Neural progenitor cell (in vitro differentiated cells): ENCODE data around the gene UNCX. TPM values are rescaled to one million over a fixed set of nuclear protein-coding genes. Genes with fewer than 3 reads are reported as not detected.
A peak's percentile ranks its signal among the peaks of the same experiment; 100 is the strongest.

Experiments
- DNase-seq: peaks from one replicate; pipeline ENCODE4 v3.0.0-alpha.2; 2016; ENCODE audit warnings: low spot score
- H2AFZ ChIP-seq: fragments of 200-600 bp; sonication (generic); replicated peaks from 2 replicates; pipeline ENCODE4 v1.6.1; 2016; ENCODE audit warnings: antibody characterized with exemption
- H3F3A ChIP-seq: fragments of 200-600 bp; sonication (generic); 2 replicates; pipeline ENCODE4 v1.6.1; 2016; ENCODE audit warnings: antibody characterized with exemption, low read depth
- H3K27ac ChIP-seq: fragments of 200-600 bp; sonication (generic); 2 replicates; pipeline ENCODE4 v1.5.1; 2016; ENCODE audit warnings: mild to moderate bottlenecking
- H3K27me3 ChIP-seq: fragments of 200-600 bp; sonication (generic); 2 replicates; pipeline ENCODE4 v1.6.1; 2016; ENCODE audit warnings: mild to moderate bottlenecking, moderate library complexity
- H3K36me3 ChIP-seq: fragments of 200-600 bp; sonication (generic); 2 replicates; pipeline ENCODE4 v1.5.1; 2016
- H3K4me1 ChIP-seq: fragments of 200-600 bp; sonication (generic); 2 replicates; pipeline ENCODE4 v1.6.1; 2016; ENCODE audit warnings: mixed run types
- H3K4me2 ChIP-seq: fragments of 200-600 bp; sonication (generic); 2 replicates; pipeline ENCODE4 v1.6.1; 2016
- H3K4me3 ChIP-seq: fragments of 200-600 bp; sonication (generic); 2 replicates; pipeline ENCODE4 v1.5.1; 2016
- H3K79me2 ChIP-seq: fragments of 200-600 bp; sonication (generic); 2 replicates; pipeline ENCODE4 v1.6.1; 2016; ENCODE audit warnings: low read depth
- H3K9ac ChIP-seq: fragments of 200-600 bp; sonication (generic); 2 replicates; pipeline ENCODE4 v1.6.1; 2016
- H3K9me3 ChIP-seq: fragments of 200-600 bp; sonication (generic); 2 replicates; pipeline ENCODE4 v1.5.1; 2016; ENCODE audit warnings: low read depth
- H4K20me1 ChIP-seq: fragments of 200-600 bp; sonication (generic); 2 replicates; pipeline ENCODE4 v1.6.1; 2016; ENCODE audit warnings: low read depth
- H3K27ac Mint-ChIP-seq: 3 replicates; pipeline ENCODE4 v1.8.0; 2021; ENCODE audit warnings: mixed read lengths
- H3K27me3 Mint-ChIP-seq: 2 replicates; pipeline ENCODE4 v1.8.0; 2022; ENCODE audit warnings: low read depth, mild to moderate bottlenecking, inconsistent platforms, moderate library complexity, mixed read lengths; ENCODE audit not compliant: insufficient read depth
- H3K36me3 Mint-ChIP-seq: 3 replicates; pipeline ENCODE4 v1.8.0; 2021; ENCODE audit warnings: mixed read lengths
- H3K4me1 Mint-ChIP-seq: 3 replicates; pipeline ENCODE4 v1.8.0; 2021; ENCODE audit warnings: mixed read lengths
- H3K4me3 Mint-ChIP-seq: 3 replicates; pipeline ENCODE4 v1.8.0; 2021; ENCODE audit warnings: mild to moderate bottlenecking, moderate library complexity, mixed read lengths
- H3K9me3 Mint-ChIP-seq: 3 replicates; pipeline ENCODE4 v1.8.0; 2020; ENCODE audit warnings: mixed read lengths
- CTCF ChIP-seq: fragments of 200-600 bp; sonication (generic); IDR thresholded peaks from 2 replicates; pipeline ENCODE4 v1.5.1; 2017; ENCODE audit warnings: antibody characterized with exemption, mild to moderate bottlenecking
- EZH2 ChIP-seq: fragments of 200-600 bp; sonication (generic); IDR thresholded peaks from 2 replicates; pipeline ENCODE4 v1.6.1; 2017; ENCODE audit warnings: antibody characterized with exemption, mild to moderate bottlenecking, moderate library complexity
- EZH2phosphoT487 ChIP-seq: fragments of 200-600 bp; sonication (generic); IDR thresholded peaks from 2 replicates; pipeline ENCODE4 v1.6.1; 2017; ENCODE audit warnings: antibody characterized with exemption
- total RNA-seq: library from RNA; depleted of rRNA; stranded (reverse); fragments of >200 nt; gene quantifications from 2 replicates; pipeline ENCODE4 v1.2.3, GENCODE V29; 2015; ENCODE audit warnings: low replicate concordance

The UNCX gene
- total RNA-seq, 1 donor from 2014 or later: not detected

GRCh38 chr7:1233333-1234048 lies 819 bp downstream of the UNCX start:
- no peak overlapping the region for H3K27ac Mint-ChIP-seq
- no peaks in the 10 kb centered on the region for H3K9me3 ChIP-seq
- peaks cover 58% of the 10 kb centered on the region for H3F3A ChIP-seq
- peak; percentile 66 for DNase-seq
- H3K4me2 ChIP-seq: peak overlapping the region; percentile 27
- no peak overlapping the region for H3K27ac ChIP-seq
- no peak overlapping the region for H2AFZ ChIP-seq
- no peaks in the 10 kb centered on the region for H3K36me3 ChIP-seq
- no peak overlapping the region for H3K9ac ChIP-seq
- H3K27me3 Mint-ChIP-seq: peaks cover 66% of the 10 kb centered on the region
- H3K4me3 Mint-ChIP-seq: no peak overlapping the region
- H3K27me3 ChIP-seq: peaks cover 100% of the 10 kb centered on the region
- TF ChIP-seq EZH2: peak; percentile 100
- TF ChIP-seq EZH2phosphoT487: peak; percentile 99
- no peak for TF ChIP-seq CTCF
- H3K36me3 Mint-ChIP-seq: no peaks in the 10 kb centered on the region
- peaks cover 4% of the 10 kb centered on the region for H3K9me3 Mint-ChIP-seq
- H3K4me1 Mint-ChIP-seq: peaks cover 26% of the 10 kb centered on the region
- peaks cover 15% of the 10 kb centered on the region for H3K4me1 ChIP-seq
- peaks cover 81% of the 10 kb centered on the region for H4K20me1 ChIP-seq
- H3K79me2 ChIP-seq: no peaks in the 10 kb centered on the region
- H3K4me3 ChIP-seq: no peak overlapping the region

- no peak overlapping the region for H3K27ac Mint-ChIP-seq
- no peaks in the 10 kb centered on the region for H3K36me3 Mint-ChIP-seq
- Histone ChIP-seq H3K36me3 (no peaks in the 10 kb centered on the region), H3K79me2 (no peaks in the 10 kb centered on the region), H3K9me3 (no peaks in the 10 kb centered on the region), H3K27ac (no peak overlapping the region), H4K20me1 (peaks cover 81% of the 10 kb centered on the region), H3K27me3 (peaks cover 100% of the 10 kb centered on the region), H3K4me1 (peaks cover 14% of the 10 kb centered on the region), H3K4me2 (no peak overlapping the region), H3K9ac (no peak overlapping the region), H2AFZ (no peak overlapping the region), H3F3A (peaks cover 56% of the 10 kb centered on the region), H3K4me3 (no peak overlapping the region)
- H3K27me3 Mint-ChIP-seq: peaks cover 66% of the 10 kb centered on the region
- H3K4me3 Mint-ChIP-seq: peak overlapping the region; percentile 72
- H3K9me3 Mint-ChIP-seq: peaks cover 4% of the 10 kb centered on the region
- peaks cover 28% of the 10 kb centered on the region for H3K4me1 Mint-ChIP-seq
- TF ChIP-seq CTCF (no peak), EZH2 (peak; percentile 93), EZH2phosphoT487 (peak; percentile 95)
- DNase-seq: peak; percentile 29
These were observed 1.6 kb downstream of the UNCX start for GRCh38 chr7:1234049-1234880.

GRCh38 chr7:1234881-1235500 lies 2.3 kb downstream of the UNCX start:
- no peak for TF ChIP-seq EZH2
- no peak for TF ChIP-seq CTCF
- no peak for TF ChIP-seq EZH2phosphoT487
- peaks cover 57% of the 10 kb centered on the region for H3F3A ChIP-seq
- Mint-ChIP-seq H3K9me3 (peaks cover 4% of the 10 kb centered on the region), H3K4me1 (peaks cover 28% of the 10 kb centered on the region), H3K36me3 (no peaks in the 10 kb centered on the region), H3K27ac (no peak overlapping the region), H3K4me3 (peak overlapping the region; percentile 72), H3K27me3 (peaks cover 72% of the 10 kb centered on the region)
- H3K27ac ChIP-seq: no peak overlapping the region
- H3K9me3 ChIP-seq: no peaks in the 10 kb centered on the region
- H3K27me3 ChIP-seq: peaks cover 100% of the 10 kb centered on the region
- no peaks in the 10 kb centered on the region for H3K79me2 ChIP-seq
- H3K4me3 ChIP-seq: no peak overlapping the region
- no peak overlapping the region for H3K4me2 ChIP-seq
- peaks cover 85% of the 10 kb centered on the region for H4K20me1 ChIP-seq
- peak; percentile 90 for DNase-seq
- H3K9ac ChIP-seq: no peak overlapping the region
- H2AFZ ChIP-seq: no peak overlapping the region
- H3K36me3 ChIP-seq: no peaks in the 10 kb centered on the region
- H3K4me1 ChIP-seq: peaks cover 14% of the 10 kb centered on the region
